CD8-positive, alpha-beta memory T cell (primary cell): Measurements from ENCODE around the gene SLCO1A2. TPM values are rescaled to one million over a fixed set of nuclear protein-coding genes. Genes with fewer than 3 reads are reported as not detected.

Experiments used
- CTCF ChIA-PET: fragments of 350-600 bp; sonication (Branson Sonifier 250); formaldehyde crosslinking; loops from one replicate; lab custom pipeline; 2021; ENCODE audit warnings: antibody characterized with exemption; lab: Charles Lee
- POLR2A ChIA-PET: fragments of 350-600 bp; sonication (Branson Sonifier 250); formaldehyde crosslinking; loops from one replicate; lab custom pipeline; 2021; ENCODE audit warnings: antibody characterized with exemption; lab: Charles Lee
- DNase-seq, 5 donors: peaks; one replicate each; pipeline versions ENCODE4 v3.0.0 to v3.0.0-alpha.2; 2020 to 2022; ENCODE audit warnings: mixed read lengths in 1 of 5
- H3K27ac ChIP-seq: one replicate; pipeline ENCODE4 v1.7.0; 2013; ENCODE audit warnings: low read depth, mild to moderate bottlenecking, low read length, moderate library complexity
- H3K27me3 ChIP-seq: 2 replicates; pipeline ENCODE4 v1.7.0; 2013; ENCODE audit warnings: low read length, mild to moderate bottlenecking; ENCODE audit not compliant: insufficient read depth, poor library complexity, severe bottlenecking
- H3K36me3 ChIP-seq: 2 replicates; pipeline ENCODE4 v1.7.0; 2013; ENCODE audit warnings: mild to moderate bottlenecking, low read length, moderate library complexity; ENCODE audit not compliant: insufficient read depth
- H3K4me1 ChIP-seq: 2 replicates; pipeline ENCODE4 v1.7.0; 2013; ENCODE audit warnings: mild to moderate bottlenecking, low read length, moderate library complexity; ENCODE audit not compliant: insufficient read depth
- H3K4me3 ChIP-seq: 2 replicates; pipeline ENCODE4 v1.7.0; 2013; ENCODE audit warnings: mild to moderate bottlenecking, low read length
- H3K9me3 ChIP-seq: 2 replicates; pipeline ENCODE4 v1.7.0; 2013; ENCODE audit warnings: mild to moderate bottlenecking, low read length
- H3K27ac Mint-ChIP-seq, 8 donors: one replicate each; pipeline ENCODE4 v1.8.0; 2020 to 2021; ENCODE audit warnings: mixed read lengths in 8 of 8, mild to moderate bottlenecking in 6 of 8, inconsistent platforms in 3 of 8, moderate library complexity in 3 of 8
- H3K27me3 Mint-ChIP-seq, 2 donors: one replicate each; pipeline ENCODE4 v1.8.0; 2020 to 2021; ENCODE audit warnings: mixed read lengths in 2 of 2, mild to moderate bottlenecking in 1 of 2, moderate library complexity in 1 of 2
- H3K36me3 Mint-ChIP-seq, 3 donors: one replicate each; pipeline ENCODE4 v1.8.0; 2020 to 2021; ENCODE audit warnings: mixed read lengths in 3 of 3, inconsistent platforms in 1 of 3, mild to moderate bottlenecking in 1 of 3
- H3K4me1 Mint-ChIP-seq, 3 donors: one replicate each; pipeline ENCODE4 v1.8.0; 2020 to 2021; ENCODE audit warnings: mixed read lengths in 3 of 3, inconsistent platforms in 1 of 3, mild to moderate bottlenecking in 1 of 3
- H3K4me3 Mint-ChIP-seq, 7 donors: one replicate each; pipeline ENCODE4 v1.8.0; 2020 to 2021; ENCODE audit warnings: mixed read lengths in 7 of 7, mild to moderate bottlenecking in 6 of 7, moderate library complexity in 4 of 7, inconsistent platforms in 2 of 7
- H3K9me3 Mint-ChIP-seq, 5 donors: one replicate each; pipeline ENCODE4 v1.8.0; 2020 to 2022; ENCODE audit warnings: mixed read lengths in 5 of 5, mild to moderate bottlenecking in 3 of 5, moderate library complexity in 2 of 5, inconsistent platforms in 1 of 5
- polyA plus RNA-seq: library from polyadenylated mRNA; unstranded; fragments of 300-500 nt; fragmentation: Illumina TruSeq; gene quantifications from one replicate; pipeline ENCODE4 v1.2.3, GENCODE V29; 2021
- total RNA-seq, 2 experiments: library from RNA; stranded (reverse); gene quantifications; one replicate each; pipeline ENCODE4 v1.2.3, GENCODE V29; 2021

Gene SLCO1A2
- total and polyA plus RNA-seq, 3 experiments from 2014 or later: 0.07 TPM; not detected in 2

GRCh38 chr12:21308785-21309184, 25.9 kb downstream of the SLCO1A2 start:
- Histone ChIP-seq H3K4me3 (no peak overlapping the region), H3K36me3 (no peaks in the 10 kb centered on the region), H3K27me3 (no peaks in the 10 kb centered on the region), H3K4me1 (no peaks in the 10 kb centered on the region), H3K27ac (no peak overlapping the region), H3K9me3 (no peaks in the 10 kb centered on the region)
- DNase-seq: no peak
- POLR2A ChIA-PET: no interaction called here
- Mint-ChIP-seq H3K27me3 (peaks cover 4 to 12% of the 10 kb centered on the region in 2 donors), H3K27ac (no peak overlapping the region), H3K36me3 (no peaks in the 10 kb centered on the region), H3K9me3 (no peaks in the 10 kb centered on the region), H3K4me1 (no peaks in the 10 kb centered on the region), H3K4me3 (no peak overlapping the region)
- CTCF ChIA-PET: no interaction called here

GRCh38 chr12:21305661-21306060, 29.1 kb downstream of the SLCO1A2 start:
- no peak for DNase-seq
- H3K4me3 ChIP-seq: no peak overlapping the region

GRCh38 chr12:21300632-21301031, 34.1 kb downstream of the SLCO1A2 start:
- no peak for DNase-seq
- H3K27me3 ChIP-seq: no peaks in the 10 kb centered on the region
- ChIA-PET POLR2A (no interaction called here), CTCF (no interaction called here)
- no peaks in the 10 kb centered on the region for H3K36me3 ChIP-seq
- H3K27ac ChIP-seq: no peak overlapping the region
- no peaks in the 10 kb centered on the region for H3K9me3 Mint-ChIP-seq
- no peaks in the 10 kb centered on the region for H3K36me3 Mint-ChIP-seq
- no peak overlapping the region for H3K4me3 Mint-ChIP-seq
- no peak overlapping the region for H3K27ac Mint-ChIP-seq
- H3K4me1 Mint-ChIP-seq: peaks cover 2 to 16% (median 4%) of the 10 kb centered on the region in 3 donors
- no peak overlapping the region for H3K4me3 ChIP-seq
- H3K4me1 ChIP-seq: no peaks in the 10 kb centered on the region
- peaks cover 5 to 22% of the 10 kb centered on the region in 2 donors for H3K27me3 Mint-ChIP-seq
- H3K9me3 ChIP-seq: no peaks in the 10 kb centered on the region

More at GRCh38 chr12:21305661-21306060, 29.1 kb downstream of the SLCO1A2 start:
- no peaks in the 10 kb centered on the region for H3K36me3 ChIP-seq
- no peaks in the 10 kb centered on the region for H3K36me3 Mint-ChIP-seq
- no peaks in the 10 kb centered on the region for H3K4me1 ChIP-seq
- no peak overlapping the region for H3K27ac Mint-ChIP-seq
- H3K27me3 Mint-ChIP-seq: peaks cover 10 to 22% of the 10 kb centered on the region in 2 donors
- CTCF ChIA-PET: no interaction called here
- H3K9me3 ChIP-seq: no peaks in the 10 kb centered on the region
- no peaks in the 10 kb centered on the region for H3K9me3 Mint-ChIP-seq
- no peak overlapping the region for H3K27ac ChIP-seq
- no peaks in the 10 kb centered on the region for H3K27me3 ChIP-seq
- no peaks in the 10 kb centered on the region for H3K4me1 Mint-ChIP-seq
- POLR2A ChIA-PET: no interaction called here
- H3K4me3 Mint-ChIP-seq: no peak overlapping the region

GRCh38 chr12:21296751-21297406, 37.8 kb downstream of the SLCO1A2 start:
- Histone ChIP-seq H3K9me3 (no peaks in the 10 kb centered on the region), H3K36me3 (no peaks in the 10 kb centered on the region), H3K4me1 (no peaks in the 10 kb centered on the region), H3K27me3 (no peaks in the 10 kb centered on the region), H3K4me3 (no peak overlapping the region), H3K27ac (no peak overlapping the region)
- Mint-ChIP-seq H3K4me3 (no peak overlapping the region), H3K27ac (no peak overlapping the region), H3K4me1 (peaks cover 2 to 16% (median 4%) of the 10 kb centered on the region in 3 donors), H3K36me3 (no peaks in the 10 kb centered on the region), H3K9me3 (no peaks in the 10 kb centered on the region), H3K27me3 (peaks cover 0 to 15% of the 10 kb centered on the region in 2 donors)
- peak in 2 of 5 donors; percentile 1 to 3 for DNase-seq
- ChIA-PET POLR2A (no interaction called here), CTCF (interaction anchor here (0.6 to 1.5 kb wide), 5 partner anchors 8 to 205 kb away, joined by 3 to 4 read pairs (median 3); partner anchors contain the start of genes GOLT1B and RECQL)

- DNase-seq: no peak
- Histone ChIP-seq H3K4me3 (no peak overlapping the region), H3K27me3 (no peaks in the 10 kb centered on the region), H3K4me1 (no peaks in the 10 kb centered on the region), H3K27ac (no peak overlapping the region), H3K36me3 (no peaks in the 10 kb centered on the region), H3K9me3 (no peaks in the 10 kb centered on the region)
- Mint-ChIP-seq H3K4me1 (peaks cover 2 to 16% (median 4%) of the 10 kb centered on the region in 3 donors), H3K9me3 (no peaks in the 10 kb centered on the region), H3K4me3 (peak overlapping the region in 1 of 7 donors; percentile 20), H3K27me3 (peaks cover 0 to 13% of the 10 kb centered on the region in 2 donors), H3K36me3 (no peaks in the 10 kb centered on the region), H3K27ac (no peak overlapping the region)
- ChIA-PET POLR2A (no interaction called here), CTCF (interaction anchor here (0.6 to 1.5 kb wide), 5 partner anchors 9 to 205 kb away, joined by 3 to 4 read pairs (median 3); partner anchors contain the start of genes GOLT1B and RECQL)
These were observed 38.4 kb downstream of the SLCO1A2 start for GRCh38 chr12:21296348-21296747.

GRCh38 chr12:21294176-21294575, 40.5 kb downstream of the SLCO1A2 start:
- no peaks in the 10 kb centered on the region for H3K36me3 Mint-ChIP-seq
- no peak overlapping the region for H3K27ac Mint-ChIP-seq
- Histone ChIP-seq H3K9me3 (no peaks in the 10 kb centered on the region), H3K27me3 (no peaks in the 10 kb centered on the region), H3K4me1 (no peaks in the 10 kb centered on the region), H3K27ac (no peak overlapping the region), H3K4me3 (no peak overlapping the region), H3K36me3 (no peaks in the 10 kb centered on the region)
- no peak overlapping the region for H3K4me3 Mint-ChIP-seq
- DNase-seq: no peak
- POLR2A ChIA-PET: no interaction called here
- H3K27me3 Mint-ChIP-seq: peaks cover 4 to 13% of the 10 kb centered on the region in 2 donors
- H3K9me3 Mint-ChIP-seq: no peaks in the 10 kb centered on the region
- peaks cover 2 to 16% (median 4%) of the 10 kb centered on the region in 3 donors for H3K4me1 Mint-ChIP-seq
- CTCF ChIA-PET: interaction anchor here (1.2 kb wide), 1 partner anchor 1536 kb away, joined by 3 read pairs; no protein-coding TSS in a partner anchor

- H3K36me3 ChIP-seq: no peaks in the 10 kb centered on the region
- no peak overlapping the region for H3K27ac ChIP-seq
- DNase-seq: no peak
- no peaks in the 10 kb centered on the region for H3K9me3 ChIP-seq
- Mint-ChIP-seq H3K4me3 (no peak overlapping the region), H3K27me3 (peaks cover 4 to 13% of the 10 kb centered on the region in 2 donors), H3K36me3 (no peaks in the 10 kb centered on the region), H3K9me3 (peaks cover 0 to 2% (median 0%) of the 10 kb centered on the region in 5 donors), H3K27ac (no peak overlapping the region), H3K4me1 (peaks cover 1 to 9% (median 2%) of the 10 kb centered on the region in 3 donors)
- no peaks in the 10 kb centered on the region for H3K27me3 ChIP-seq
- ChIA-PET CTCF (no interaction called here), POLR2A (no interaction called here)
- H3K4me3 ChIP-seq: no peak overlapping the region
- no peaks in the 10 kb centered on the region for H3K4me1 ChIP-seq
These were observed 42.6 kb downstream of the SLCO1A2 start for GRCh38 chr12:21292111-21292510.

GRCh38 chr12:21289698-21290097, 45.0 kb downstream of the SLCO1A2 start:
- Mint-ChIP-seq H3K27me3 (peaks cover 4 to 5% of the 10 kb centered on the region in 2 donors), H3K9me3 (peaks cover 0 to 3% (median 0%) of the 10 kb centered on the region in 5 donors), H3K27ac (no peak overlapping the region), H3K36me3 (no peaks in the 10 kb centered on the region), H3K4me1 (no peaks in the 10 kb centered on the region), H3K4me3 (no peak overlapping the region)
- H3K4me1 ChIP-seq: no peaks in the 10 kb centered on the region
- no peak overlapping the region for H3K4me3 ChIP-seq
- no peaks in the 10 kb centered on the region for H3K27me3 ChIP-seq
- H3K9me3 ChIP-seq: no peaks in the 10 kb centered on the region
- ChIA-PET CTCF (no interaction called here), POLR2A (no interaction called here)
- DNase-seq: no peak
- no peak overlapping the region for H3K27ac ChIP-seq
- no peaks in the 10 kb centered on the region for H3K36me3 ChIP-seq
